CMK (cell line): ENCODE results near the gene TMEM179B.

ENCODE experiments used
- DNase-seq: peaks from one replicate; pipeline ENCODE4 v3.0.0-alpha.2; 2010; ENCODE audit warnings: low read depth

The TMEM179B gene

GRCh38 chr11:62832336-62833234 is 45.4 kb downstream of the TMEM179B start, which contains the start of gene TEX54:
Gene TEX54 (minus strand): TSS chr11:62832841.
- DNase-seq = no peak

GRCh38 chr11:62835336-62835735 is 48.1 kb downstream of the TMEM179B start:
- no peak for DNase-seq

GRCh38 chr11:62839050-62839945 is 52.1 kb downstream of the TMEM179B start, which contains the start of gene WDR74:
Gene WDR74 (minus strand): TSS chr11:62839590. CDS start chr11:62839570, 20 bp downstream.
- no peak for DNase-seq
